NCI-H774 (cell line): Measurements from ENCODE around the gene LDLRAD3.

ENCODE experiments used
- DNase-seq: peaks from one replicate; lab custom pipeline; 2025; lab: John Stamatoyannopoulos, UW

The LDLRAD3 gene

DNA sequence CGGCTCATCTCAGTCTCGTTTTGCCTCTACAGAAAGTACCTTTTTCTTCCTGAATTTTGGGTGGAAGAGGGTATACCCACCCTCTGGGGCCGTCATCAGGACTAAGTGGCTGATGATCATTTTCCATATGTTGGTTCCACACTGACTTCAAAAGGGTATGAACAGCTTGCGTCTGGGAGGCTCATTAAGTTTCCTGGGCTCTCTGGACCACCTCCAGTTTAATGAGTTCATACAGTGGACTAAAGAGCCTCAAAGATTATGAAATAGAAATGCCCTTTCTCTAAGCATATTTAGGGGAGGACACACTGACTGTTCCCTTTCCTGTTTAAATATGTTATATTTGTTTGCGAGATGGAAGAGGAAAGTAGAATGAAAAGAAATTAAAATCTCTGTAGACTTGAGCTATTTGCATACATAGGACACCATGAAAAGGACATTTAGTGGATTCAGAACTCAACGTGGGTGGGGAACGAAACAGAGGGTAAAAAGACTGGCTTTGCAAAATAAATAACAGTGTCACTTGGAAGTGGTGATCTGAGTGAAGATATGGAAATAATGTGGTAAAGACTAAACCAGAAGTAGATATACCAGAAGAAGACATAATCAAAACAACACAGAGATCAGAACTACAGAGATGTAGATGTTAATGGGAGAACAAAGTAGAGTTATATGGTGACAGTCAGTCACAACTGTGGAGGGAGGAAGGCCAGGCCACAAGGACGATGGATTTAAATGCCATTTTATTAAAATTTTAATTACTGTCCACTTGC, 18.7 kb downstream of the LDLRAD3 start:
- no peak for DNase-seq

DNA sequence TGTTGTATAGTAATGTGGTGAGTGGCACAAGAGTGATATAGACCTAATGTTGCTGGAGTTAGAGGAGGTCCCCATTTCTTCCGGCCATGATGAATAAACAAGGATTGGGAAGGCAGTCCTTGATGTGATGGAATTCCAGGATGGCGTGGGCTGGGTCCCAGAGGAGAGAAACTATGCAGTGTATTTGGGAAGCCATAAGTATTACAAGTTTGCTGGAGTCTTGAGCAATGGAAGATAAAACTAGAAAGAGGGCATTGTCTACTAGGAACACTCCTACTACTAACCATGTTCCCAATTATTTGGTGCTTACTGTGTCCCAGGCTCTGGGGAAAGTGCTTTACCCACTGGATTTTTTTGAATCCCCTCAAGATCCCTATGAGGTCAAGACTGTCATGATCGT, 20.0 kb downstream of the LDLRAD3 start:
- DNase-seq = no peak

DNA sequence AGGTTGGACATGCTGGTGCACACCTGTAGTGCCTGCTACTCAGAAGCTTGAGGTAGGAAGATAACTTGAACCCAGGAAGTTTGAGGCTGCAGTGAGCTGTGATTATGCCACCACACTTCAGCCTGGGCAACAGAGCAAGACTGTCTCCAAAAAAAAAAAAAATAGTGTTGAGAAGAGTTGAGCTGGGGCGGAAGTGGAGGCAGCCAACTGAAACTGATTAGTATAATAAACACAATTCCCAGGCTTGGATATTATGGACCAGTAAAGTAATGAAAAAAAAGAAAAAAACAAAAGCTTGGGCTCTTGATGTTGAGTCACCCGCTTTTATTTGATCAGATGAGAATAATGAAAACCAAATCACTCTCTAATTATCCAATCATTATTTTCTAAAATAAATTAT, 21.0 kb downstream of the LDLRAD3 start:
- DNase-seq = no peak

DNA sequence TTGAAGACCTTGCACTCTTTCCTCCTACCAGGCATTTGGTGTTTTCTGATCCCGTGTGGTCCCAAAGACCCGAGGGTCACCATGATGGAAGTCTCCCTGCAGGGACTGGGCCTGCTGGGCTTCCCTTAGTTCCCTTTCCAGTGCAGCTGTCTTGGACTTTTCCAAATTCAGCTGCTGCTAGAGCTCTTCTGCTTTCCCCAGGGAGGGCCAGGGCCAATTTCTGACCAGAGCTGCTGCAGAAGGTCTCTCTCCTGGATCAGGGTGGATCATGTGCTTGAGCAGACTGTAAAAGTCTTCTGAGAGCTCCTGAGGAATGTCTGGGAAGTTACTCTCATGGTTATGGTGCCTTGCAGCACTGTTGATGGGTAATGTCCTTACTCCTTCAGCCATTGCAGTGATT, 23.2 kb downstream of the LDLRAD3 start:
- no peak for DNase-seq

DNA sequence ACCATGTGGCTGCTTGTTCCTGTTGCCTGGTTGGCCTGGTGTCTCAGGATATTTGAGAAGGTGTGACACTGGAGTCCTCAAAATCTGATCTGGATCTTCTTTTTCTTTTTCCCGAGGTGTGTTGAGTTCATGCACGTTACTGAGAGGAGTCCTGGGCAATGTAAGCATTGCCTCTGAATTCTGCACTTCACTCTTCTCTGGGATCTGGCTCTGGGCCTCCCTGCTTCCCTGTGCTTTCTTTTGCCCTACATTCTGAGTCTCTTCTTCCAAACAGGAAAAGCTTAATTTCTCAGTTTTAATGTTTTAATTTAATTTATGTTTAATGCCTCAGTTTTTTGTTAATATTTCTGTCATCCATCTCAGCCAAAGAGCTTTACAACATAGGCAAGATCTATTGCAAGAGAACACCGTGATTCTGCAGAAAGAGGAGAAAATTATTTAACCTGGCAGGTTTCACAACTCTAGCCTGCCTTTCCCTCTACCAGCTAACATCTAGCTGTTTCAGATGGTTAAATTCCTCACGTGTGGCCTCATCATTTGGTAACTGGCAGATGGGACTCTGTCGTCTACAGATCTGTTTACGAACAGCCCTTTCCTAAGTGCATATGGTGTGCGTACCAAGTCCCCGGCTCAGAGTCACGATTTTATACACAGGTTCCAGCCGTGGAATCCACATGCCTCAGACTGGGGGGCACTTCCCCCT, 24.7 kb downstream of the LDLRAD3 start:
- no peak for DNase-seq

DNA sequence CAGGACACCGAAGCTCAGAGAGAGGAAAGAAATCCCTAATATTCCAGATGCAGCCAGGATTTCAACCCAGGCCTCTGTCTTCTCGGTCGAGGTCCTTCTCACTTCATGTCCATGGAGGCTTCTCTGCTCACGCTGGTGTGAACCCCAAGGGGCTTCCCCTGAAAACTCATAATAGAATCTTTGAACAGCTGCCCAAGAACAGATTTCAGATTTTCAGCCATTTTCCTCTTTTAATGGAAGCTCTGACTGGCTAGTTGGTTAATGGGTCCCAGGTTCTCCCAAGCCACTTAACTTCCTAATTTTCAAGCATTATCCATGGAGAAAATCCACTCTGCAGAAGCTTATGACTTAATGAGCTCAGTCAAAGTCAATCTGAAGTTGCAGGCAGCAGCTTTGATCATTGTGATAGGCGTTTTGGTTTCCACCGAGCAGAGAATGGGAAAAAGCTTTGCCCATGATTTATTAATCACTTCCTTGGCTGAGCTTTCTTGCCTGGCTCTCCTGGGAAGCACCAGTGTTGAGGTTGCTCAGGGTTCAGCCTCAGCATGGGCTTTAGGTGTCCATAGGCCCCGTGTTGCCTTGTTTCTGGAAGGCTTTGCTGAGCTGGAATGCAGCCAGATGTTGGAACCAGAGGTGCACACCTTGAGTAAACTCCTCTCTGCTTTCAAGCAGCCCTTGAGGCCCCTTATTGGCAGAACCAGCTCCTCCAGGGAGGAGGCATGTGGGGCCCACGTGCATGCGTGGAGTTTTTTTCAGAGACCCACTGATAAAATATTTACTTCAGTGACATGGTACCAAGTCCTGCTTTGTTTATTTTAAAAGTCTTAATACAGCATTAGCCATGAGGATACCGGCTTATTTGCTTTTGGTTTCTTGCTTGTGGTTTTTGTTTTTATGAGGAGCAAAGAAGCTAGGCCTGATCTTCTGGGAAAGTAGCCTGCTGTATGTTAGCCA, 25.5 kb downstream of the LDLRAD3 start:
- no peak for DNase-seq

DNA sequence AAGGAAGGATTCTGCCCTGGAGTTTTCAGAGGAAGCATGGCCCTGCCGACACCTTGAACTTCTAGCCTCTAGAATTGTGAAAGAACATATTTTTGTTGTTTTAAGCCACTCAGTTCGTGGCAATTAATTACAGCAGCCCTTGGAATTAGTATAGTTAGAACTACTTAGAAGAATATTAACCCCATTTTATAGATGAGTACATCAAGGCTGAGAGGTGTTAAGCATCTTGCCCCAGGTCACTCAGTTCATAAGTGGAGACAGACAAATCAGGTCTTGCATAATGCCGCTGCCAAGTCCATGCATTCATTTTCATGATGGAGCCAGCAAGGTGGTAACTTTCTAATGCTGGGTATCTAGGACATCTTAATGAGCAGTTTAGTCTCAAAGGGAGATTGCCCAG, 26.6 kb downstream of the LDLRAD3 start:
- DNase-seq = no peak

DNA sequence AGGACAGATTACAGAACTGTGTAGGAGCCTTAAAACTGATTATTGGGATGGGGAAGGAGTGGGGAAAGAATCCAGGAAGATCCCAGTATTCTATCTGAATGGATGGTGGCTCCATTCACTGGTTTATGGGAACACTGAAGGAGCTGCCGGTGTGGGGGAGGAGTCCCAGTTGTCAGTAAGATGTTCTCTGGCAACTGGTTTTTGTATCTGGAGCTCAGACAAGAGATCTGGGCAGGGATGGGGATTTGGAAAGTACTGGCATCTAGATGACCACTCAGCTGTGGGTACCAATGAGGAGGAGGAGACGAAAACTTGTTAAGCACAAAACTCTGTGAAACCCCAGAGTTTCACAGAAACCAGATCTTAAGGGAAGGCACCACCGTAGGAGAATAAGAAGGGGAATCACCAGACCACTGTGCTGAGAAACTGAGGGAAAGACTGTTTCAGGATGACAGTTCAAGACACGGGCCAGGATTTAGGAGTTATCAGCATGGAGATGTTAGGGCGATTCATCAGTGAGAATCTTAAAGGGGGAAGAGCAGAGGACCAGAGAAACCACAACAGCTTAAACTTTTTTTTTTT, 28.1 kb downstream of the LDLRAD3 start:
- DNase-seq = no peak

DNA sequence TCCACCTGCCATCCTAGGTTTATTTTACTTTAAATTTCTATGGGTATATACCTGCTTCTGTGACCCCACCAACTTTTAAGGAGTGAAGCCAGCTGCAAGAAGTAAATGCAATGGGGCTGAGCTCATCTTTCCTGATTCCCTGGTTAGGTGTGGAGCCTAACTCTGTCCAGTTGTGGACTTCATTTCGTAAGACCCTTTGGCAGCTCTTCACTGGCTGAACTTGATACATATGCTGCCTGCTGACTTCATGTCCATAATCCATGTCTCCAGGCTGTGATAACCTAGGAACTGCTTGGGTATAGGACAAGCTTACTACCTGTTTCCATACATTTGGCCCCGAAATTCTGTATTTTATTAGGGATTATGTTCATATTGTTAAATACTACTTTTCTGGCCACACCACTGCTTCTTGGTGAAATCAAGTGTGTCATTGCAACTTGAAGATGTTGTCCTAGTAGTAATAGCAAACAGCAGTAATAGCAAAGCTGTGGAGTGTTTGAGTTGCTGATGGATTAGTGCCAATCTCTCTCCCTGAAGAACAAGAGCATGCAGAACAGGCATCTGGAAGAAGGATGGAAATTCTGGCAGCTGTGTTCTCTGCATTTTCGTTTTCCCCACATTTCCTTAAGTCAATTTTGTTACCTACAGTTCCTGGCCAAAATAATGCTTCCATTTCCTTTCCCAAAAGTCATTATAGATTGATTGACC, 31.2 kb downstream of the LDLRAD3 start:
- no peak for DNase-seq

DNA sequence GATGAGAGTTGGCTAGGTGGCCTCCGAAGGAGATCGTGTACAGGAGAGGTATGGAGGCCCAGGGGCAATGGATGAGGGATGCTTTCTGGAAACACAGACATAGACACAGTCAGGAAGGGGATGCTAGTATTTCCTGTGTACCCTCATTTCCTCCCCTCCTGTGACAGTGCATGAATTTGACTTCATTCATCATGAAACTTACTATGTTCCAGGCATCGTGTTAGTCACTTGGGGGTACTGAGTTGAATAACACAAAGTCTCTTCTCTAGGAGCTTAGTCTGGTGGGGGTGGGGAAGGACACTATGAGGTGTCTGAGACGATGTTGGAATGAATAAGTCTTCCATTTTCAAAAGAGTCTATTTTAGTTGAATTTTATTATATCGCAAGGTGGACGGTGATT, 32.6 kb downstream of the LDLRAD3 start:
- DNase-seq = no peak

DNA sequence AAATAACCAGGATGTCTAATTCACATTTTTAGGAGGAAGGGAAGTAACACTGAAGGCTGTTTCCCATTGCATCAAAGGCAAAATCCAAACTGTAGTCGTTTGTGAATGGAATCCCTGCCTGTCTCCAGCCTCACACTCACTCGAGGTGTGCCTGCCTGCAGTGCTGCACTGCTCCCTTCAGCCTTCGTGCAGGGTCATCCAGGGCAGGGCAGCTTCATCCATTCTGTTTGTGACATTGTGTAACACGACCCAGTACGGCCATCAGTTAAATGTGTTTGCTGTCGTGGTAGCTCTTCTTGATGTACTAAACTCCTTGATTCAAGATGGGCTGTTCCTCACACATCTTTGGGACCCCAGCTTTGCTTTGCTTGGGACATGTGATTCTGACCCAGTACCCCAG, 34.3 kb downstream of the LDLRAD3 start:
- no peak for DNase-seq

DNA sequence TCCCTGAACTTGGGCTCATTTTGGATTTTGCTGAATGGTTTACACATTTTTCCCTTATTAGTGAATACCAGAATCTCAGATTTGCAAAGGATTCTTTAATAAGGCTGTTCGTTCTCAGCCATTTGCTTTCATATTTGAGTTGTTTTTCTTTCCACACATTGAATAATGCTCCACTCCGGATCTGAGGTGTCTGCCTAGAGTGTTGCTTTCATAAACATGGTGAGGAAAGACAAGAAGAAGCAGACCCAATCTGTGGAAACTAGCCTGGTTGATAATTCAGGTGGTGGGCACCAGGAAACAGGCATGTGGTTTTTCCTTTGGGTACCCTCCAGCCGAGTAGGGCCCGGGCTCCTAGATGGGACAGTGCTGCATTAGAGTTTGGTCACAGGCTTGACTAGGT, 35.0 kb downstream of the LDLRAD3 start:
- no peak for DNase-seq

DNA sequence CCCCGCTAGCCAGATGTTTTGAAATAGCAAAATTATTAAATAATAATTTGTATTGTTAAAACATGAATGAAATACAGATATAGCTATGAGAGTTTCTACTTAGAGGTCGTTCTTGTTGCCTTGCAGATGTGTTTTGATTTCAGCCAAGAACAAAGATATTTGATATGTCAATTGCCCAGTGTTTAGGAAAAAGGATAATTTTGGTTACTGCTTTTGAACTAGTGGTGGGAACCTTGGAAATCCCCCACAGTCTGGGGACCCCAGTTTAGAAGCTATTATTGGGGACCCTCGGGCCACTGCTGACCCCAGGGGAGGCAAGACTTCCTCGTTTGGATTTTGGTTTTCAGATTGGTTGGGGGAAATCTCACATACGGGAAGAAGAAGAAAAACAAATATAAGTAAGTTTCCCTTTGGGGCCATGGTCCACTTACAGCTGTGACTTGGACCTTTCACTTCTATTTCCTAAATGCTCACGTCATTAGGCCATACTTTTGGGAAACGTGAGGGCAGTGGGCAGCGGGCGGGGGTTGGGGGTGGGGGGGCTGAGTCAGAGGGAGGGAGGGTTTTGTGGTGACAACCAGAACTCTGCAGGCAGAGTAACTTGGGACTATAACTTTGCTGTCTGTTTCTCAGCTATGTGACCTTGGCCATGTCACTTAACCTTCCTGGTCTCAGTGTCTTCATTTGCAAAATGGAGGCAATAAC, 37.0 kb downstream of the LDLRAD3 start:
- DNase-seq = no peak

DNA sequence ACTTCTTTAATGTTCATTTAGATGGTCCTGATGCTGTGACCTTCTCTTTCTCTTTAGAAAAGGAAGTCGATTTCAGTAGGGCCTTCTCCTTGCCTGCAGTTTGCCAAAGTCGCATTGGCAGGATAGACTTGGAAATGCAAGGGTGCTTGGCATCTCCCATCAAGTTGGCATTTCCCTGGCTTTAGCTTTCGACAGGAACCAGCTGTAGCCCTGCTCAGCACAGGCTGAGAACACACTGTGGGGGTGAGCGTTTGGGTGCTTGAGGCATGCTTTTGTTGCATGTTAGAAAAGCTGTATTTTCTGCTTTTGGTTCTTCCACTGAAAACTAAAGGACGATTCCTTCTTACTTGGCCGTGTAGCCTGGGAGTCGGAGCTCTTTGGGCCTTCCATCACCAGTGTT, 37.7 kb downstream of the LDLRAD3 start:
- DNase-seq = no peak

DNA sequence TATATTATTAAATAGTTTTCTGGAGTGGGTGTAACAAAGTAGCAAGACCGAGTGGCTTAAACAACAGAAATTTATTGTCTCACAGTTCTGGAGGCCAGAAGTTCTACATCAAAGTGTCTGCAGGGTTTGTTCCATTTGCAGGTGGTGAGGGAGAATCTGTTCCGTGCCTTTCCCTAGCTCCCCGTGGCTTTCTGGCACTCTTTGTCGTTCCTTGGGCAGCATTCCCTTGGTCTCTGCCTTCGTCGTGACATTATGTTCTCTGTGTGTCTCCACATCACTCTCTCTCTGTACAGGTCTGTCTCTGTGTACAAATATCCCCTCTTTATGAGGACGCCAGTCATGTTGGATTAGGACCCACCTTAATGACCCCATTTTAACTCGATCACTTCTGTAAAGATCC, 38.2 kb downstream of the LDLRAD3 start:
- DNase-seq = no peak

DNA sequence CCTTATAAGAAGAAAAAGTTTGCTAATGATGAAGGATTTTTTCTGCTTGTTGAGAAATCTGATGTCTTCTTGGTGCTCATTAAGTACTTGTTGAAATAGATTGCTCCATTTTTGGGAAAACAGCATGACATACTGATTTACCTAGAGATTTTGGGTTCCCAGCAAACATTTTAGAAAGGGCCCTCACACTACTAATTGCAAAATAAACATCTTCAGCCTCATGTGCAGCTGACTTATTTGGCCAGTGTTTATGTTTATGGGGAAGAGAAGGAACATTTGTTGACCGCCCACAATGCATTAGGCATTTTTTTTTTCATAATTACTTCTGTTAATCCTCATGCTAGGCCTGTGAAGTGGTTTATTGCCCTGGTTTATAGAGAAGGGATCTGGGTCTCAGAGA, 40.1 kb downstream of the LDLRAD3 start:
- DNase-seq = no peak

DNA sequence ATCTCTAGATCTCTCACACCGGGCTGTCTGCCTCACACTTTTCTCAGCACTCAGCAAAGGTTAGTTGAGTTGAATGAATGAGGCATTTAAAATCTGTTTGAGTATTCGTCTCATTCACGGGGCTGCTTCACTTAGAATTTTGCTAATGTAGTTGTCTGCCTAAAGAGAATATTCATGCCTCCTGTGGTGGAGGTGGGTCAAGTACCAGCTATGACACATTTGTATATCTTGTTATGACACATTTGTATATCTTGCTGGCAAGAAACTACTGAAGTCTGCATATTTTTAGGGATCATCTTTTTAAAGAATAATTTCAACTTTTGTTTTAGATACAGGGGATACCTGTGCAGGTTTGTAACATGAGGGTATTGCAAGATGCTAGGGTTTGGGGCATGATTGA, 43.1 kb downstream of the LDLRAD3 start:
- DNase-seq = no peak

DNA sequence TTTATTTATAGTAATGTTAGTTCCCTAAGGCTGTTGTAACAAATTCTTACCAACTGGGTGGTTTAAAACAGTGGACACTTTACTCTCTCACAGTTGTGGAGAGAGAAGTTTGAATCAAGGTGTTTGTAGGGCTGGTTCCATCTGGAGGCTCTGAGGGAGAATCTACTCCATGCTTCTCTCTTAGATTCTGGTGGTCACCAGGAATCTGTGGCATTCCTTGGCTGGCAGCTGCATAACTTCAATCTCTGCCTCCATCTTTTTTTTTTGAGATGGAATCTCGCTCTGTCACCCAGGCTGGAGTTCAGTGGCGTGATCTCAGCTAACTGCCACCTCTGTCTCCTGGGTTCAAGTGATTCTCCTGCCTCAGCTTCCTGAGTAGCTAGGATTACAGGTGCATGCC, 46.3 kb downstream of the LDLRAD3 start:
- DNase-seq = no peak

DNA sequence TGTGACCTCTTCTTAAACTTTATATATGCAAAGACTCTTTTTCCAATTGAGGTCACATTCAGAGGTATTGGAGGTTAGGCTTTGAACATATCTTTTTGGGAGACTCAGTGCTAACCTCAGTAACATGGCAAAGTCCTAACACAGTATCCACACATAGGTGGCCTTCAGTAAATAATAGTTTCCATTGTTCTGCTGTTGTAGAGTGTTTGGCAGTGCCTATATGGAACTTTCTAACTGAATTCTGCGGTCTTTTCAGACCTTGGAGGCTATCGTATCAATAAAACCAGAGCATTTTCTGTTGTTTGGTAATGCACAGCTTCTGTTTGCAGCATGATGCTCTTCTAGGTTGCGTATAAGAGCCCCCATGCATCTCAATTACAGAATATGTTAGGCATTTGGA, 47.0 kb downstream of the LDLRAD3 start:
- DNase-seq = no peak

DNA sequence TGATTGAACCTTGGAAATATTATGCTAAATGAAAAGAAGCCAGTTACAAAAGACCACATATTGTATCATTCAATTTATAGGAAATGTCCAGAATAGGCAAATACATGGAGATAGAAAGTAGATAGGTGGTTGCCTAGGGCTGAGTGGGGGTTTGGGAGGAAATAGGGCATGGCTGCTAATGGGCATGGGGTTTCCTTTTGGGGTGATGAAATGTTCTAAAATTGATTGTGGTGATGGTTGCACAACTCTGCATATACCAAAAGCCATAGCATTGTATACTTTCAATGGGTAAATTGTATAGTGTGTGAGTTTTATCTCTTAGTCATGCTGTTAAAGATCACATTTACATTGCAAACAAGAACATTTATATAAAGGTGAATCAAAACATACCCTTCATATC, 48.7 kb downstream of the LDLRAD3 start:
- no peak for DNase-seq

DNA sequence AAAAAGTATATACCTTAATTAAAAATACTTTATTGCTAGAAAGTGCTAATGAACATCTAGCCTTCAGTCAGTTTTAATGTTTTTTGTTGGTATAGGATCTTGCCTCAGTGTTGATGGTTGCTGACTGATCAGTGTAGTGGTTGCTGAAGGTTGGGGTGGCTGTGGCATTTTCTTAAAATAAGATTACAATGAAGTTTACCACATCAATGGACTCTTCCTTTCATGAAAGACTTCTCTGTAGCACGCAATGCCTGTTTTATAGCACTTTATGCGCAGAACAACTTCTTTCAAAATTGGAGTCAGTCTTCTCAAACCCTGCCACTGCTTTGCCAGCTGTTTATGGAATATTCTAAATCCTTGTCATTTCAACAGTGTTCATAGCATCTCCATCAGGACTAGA, 50.6 kb downstream of the LDLRAD3 start:
- no peak for DNase-seq
